HEK293 (cell line): ENCODE results near the gene PALM2AKAP2.

ENCODE experiments used
- YY1 ChIP-seq: fragments of 450-650 bp; formaldehyde crosslinking; IDR thresholded peaks from 2 replicates; pipeline ENCODE4 v1.5.1; 2018; ENCODE audit warnings: missing biosample characterization, missing genetic modification characterization
- ZFP3 ChIP-seq: fragments of 450-650 bp; formaldehyde crosslinking; IDR thresholded peaks from 2 replicates; pipeline ENCODE4 v1.5.1; 2016; ENCODE audit warnings: low read depth, missing biosample characterization, missing genetic modification characterization
- TF ChIP-seq, protein P1 (sequence below): fragments of 450-650 bp; formaldehyde crosslinking; IDR thresholded peaks from 2 replicates; pipeline ENCODE4 v1.5.1; 2016; ENCODE audit warnings: missing biosample characterization, missing genetic modification characterization

DNA sequence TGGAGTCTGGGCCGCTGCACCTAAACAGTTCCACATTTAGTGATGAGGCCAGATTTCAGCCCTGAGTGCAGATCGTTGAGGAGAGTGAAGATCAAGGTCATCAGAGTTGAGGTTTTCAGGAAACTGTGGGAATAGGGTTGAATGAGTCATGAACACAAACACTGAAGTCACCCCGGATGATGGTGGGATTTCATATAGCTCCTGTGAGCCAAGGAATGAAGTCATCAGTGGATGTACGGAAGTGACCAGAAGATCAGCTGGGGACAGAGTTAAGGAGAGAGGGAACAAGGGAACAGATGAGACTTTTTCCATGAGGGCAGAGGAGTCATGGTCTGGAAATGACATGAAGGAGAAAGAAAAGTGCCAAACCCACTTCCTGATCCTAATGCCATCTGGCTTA is 36.5 kb downstream of the PALM2AKAP2 start:
- TF ChIP-seq, protein P1, sequence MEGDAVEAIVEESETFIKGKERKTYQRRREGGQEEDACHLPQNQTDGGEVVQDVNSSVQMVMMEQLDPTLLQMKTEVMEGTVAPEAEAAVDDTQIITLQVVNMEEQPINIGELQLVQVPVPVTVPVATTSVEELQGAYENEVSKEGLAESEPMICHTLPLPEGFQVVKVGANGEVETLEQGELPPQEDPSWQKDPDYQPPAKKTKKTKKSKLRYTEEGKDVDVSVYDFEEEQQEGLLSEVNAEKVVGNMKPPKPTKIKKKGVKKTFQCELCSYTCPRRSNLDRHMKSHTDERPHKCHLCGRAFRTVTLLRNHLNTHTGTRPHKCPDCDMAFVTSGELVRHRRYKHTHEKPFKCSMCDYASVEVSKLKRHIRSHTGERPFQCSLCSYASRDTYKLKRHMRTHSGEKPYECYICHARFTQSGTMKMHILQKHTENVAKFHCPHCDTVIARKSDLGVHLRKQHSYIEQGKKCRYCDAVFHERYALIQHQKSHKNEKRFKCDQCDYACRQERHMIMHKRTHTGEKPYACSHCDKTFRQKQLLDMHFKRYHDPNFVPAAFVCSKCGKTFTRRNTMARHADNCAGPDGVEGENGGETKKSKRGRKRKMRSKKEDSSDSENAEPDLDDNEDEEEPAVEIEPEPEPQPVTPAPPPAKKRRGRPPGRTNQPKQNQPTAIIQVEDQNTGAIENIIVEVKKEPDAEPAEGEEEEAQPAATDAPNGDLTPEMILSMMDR, result no peak
- TF ChIP-seq ZFP3, result no peak
- TF ChIP-seq YY1 (tag by site-specific recombination), result no peak
